OCI-LY1 (cell line): Measurements from ENCODE around the gene BBOF1.

ENCODE experiments used
- EZH2 ChIP-seq: fragments of 200-600 bp; sonication (generic), shearing (Covaris generic); IDR thresholded peaks from 2 replicates; pipeline ENCODE4 v1.8.0; 2017; ENCODE audit warnings: borderline replicate concordance, mixed run types, mild to moderate bottlenecking, antibody characterized with exemption, low read length, moderate library complexity, mixed read lengths
- TF ChIP-seq, protein P1 (sequence below): fragments of 200-600 bp; sonication (generic), shearing (Covaris generic); IDR thresholded peaks from 2 replicates; pipeline ENCODE4 v1.5.1; 2017; ENCODE audit warnings: mild to moderate bottlenecking, antibody characterized with exemption, low read length, moderate library complexity, mixed read lengths

DNA sequence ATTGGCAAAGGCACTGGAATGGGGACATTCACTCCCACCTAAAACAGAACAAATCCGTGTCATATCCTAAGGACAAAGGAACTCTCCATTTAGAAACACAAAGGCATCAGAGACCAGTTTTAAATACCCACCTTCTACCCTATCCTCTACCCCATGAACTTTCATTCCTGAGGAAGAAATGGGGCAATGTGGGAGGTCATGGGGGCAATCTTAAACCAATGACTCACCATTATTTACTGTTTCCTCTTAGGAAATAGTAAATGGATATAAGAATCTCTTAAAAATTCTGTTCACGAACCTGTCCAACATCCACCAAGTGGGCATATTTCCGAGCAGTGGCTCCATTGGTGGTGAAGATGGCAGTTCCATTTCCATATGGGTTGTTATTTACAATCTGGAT is 45.7 kb downstream of the BBOF1 start:
- TF ChIP-seq, protein P1, sequence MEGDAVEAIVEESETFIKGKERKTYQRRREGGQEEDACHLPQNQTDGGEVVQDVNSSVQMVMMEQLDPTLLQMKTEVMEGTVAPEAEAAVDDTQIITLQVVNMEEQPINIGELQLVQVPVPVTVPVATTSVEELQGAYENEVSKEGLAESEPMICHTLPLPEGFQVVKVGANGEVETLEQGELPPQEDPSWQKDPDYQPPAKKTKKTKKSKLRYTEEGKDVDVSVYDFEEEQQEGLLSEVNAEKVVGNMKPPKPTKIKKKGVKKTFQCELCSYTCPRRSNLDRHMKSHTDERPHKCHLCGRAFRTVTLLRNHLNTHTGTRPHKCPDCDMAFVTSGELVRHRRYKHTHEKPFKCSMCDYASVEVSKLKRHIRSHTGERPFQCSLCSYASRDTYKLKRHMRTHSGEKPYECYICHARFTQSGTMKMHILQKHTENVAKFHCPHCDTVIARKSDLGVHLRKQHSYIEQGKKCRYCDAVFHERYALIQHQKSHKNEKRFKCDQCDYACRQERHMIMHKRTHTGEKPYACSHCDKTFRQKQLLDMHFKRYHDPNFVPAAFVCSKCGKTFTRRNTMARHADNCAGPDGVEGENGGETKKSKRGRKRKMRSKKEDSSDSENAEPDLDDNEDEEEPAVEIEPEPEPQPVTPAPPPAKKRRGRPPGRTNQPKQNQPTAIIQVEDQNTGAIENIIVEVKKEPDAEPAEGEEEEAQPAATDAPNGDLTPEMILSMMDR = no peak
- no peak for TF ChIP-seq EZH2
